ENCODE measurements around the gene GADD45GIP1. TPM values are rescaled to one million over a fixed set of nuclear protein-coding genes. Genes with fewer than 3 reads are reported as not detected.
A peak's percentile ranks its signal among the peaks of the same experiment; 100 is the strongest.
"Not testable (repeated sequence)": the region's sequence is repeated elsewhere in the genome, so short reads cannot be mapped to it uniquely, and the experiment has no call there.

Gene GADD45GIP1
- total and polyA plus RNA-seq, 4 donors, result 15.3 to 40.6 (median 23.3) TPM

GRCh38 chr19:12933287-12934072 lies 23.5 kb downstream of the GADD45GIP1 start, which contains the start of gene FARSA:
TSS of gene FARSA (minus strand) at chr19:12933711. CDS start at chr19:12933696, 15 bp downstream.
- Histone ChIP-seq H3K4me3 (ENCODE audit: low read length in 2 of 2) (peak within 1 kb of the TSS; percentile 14 to 80), H3K36me3 (ENCODE audit: control insufficient read depth in 1 of 2, insufficient read depth in 2 of 2, low read length in 1 of 2) (no peaks in the 10 kb centered on the region), H3K4me1 (ENCODE audit: control insufficient read depth in 1 of 2, insufficient read depth in 2 of 2, low read length in 2 of 2) (no peaks in the 10 kb centered on the region), H3K9me3 (ENCODE audit: control insufficient read depth, low read length) (no peaks in the 10 kb centered on the region), H3K27ac (ENCODE audit: low read depth in 1 of 2, low read length in 2 of 2) (peak within 1 kb of the TSS in 1 of 2 donors; percentile 1), H3K27me3 (ENCODE audit: control insufficient read depth in 1 of 2, insufficient read depth in 2 of 2, low read length in 1 of 2) (no peaks in the 10 kb centered on the region)
- intact Hi-C loops (cut with DNase I), result no loop called here
- whole genome bisulfite sequencing, 2 donors, result 3 to 4% methylated on average over 43 to 51 of the region's 51 CpGs
- ATAC-seq (ENCODE audit: low FRiP score) (peak; percentile 85), DNase-seq (peak; percentile 95 to 96)

- 33% methylated on average over 16 of the region's 16 CpGs for WGBS, 2 donors
- ATAC-seq (ENCODE audit: low FRiP score) (no peak), DNase-seq (no peak)
- H3K36me3 ChIP-seq (ENCODE audit: control insufficient read depth in 1 of 2, insufficient read depth in 2 of 2, low read length in 1 of 2), result peaks cover 2 to 3% of the 10 kb centered on the region in 2 donors
- H3K4me1 ChIP-seq (ENCODE audit: control insufficient read depth in 1 of 2, insufficient read depth in 2 of 2, low read length in 2 of 2), result no peaks in the 10 kb centered on the region
- no peaks in the 10 kb centered on the region for H3K27me3 ChIP-seq (ENCODE audit: control insufficient read depth in 1 of 2, insufficient read depth in 2 of 2, low read length in 1 of 2)
- peak overlapping the region; percentile 14 to 80 for H3K4me3 ChIP-seq (ENCODE audit: low read length in 2 of 2)
- no peaks in the 10 kb centered on the region for H3K9me3 ChIP-seq (ENCODE audit: control insufficient read depth, low read length)
- intact Hi-C loops (cut with DNase I), result no loop called here
- no peak overlapping the region for H3K27ac ChIP-seq (ENCODE audit: low read depth in 1 of 2, low read length in 2 of 2)
Measured at GRCh38 chr19:12932392-12933286, 24.4 kb downstream of the GADD45GIP1 start.

GRCh38 chr19:12930002-12930645 lies 26.9 kb downstream of the GADD45GIP1 start:
- Histone ChIP-seq H3K4me3 (ENCODE audit: low read length in 2 of 2) (no peak overlapping the region), H3K27ac (ENCODE audit: low read depth in 1 of 2, low read length in 2 of 2) (no peak overlapping the region), H3K27me3 (ENCODE audit: control insufficient read depth in 1 of 2, insufficient read depth in 2 of 2, low read length in 1 of 2) (no peaks in the 10 kb centered on the region), H3K4me1 (ENCODE audit: control insufficient read depth in 1 of 2, insufficient read depth in 2 of 2, low read length in 2 of 2) (no peaks in the 10 kb centered on the region), H3K9me3 (ENCODE audit: control insufficient read depth, low read length) (no peaks in the 10 kb centered on the region), H3K36me3 (ENCODE audit: control insufficient read depth in 1 of 2, insufficient read depth in 2 of 2, low read length in 1 of 2) (peaks cover 4 to 7% of the 10 kb centered on the region in 2 donors)
- 91 to 92% methylated on average over 19 of the region's 19 CpGs for WGBS, 2 donors
- DNase-seq (no peak), ATAC-seq (ENCODE audit: low FRiP score) (no peak)
- intact Hi-C loops (cut with DNase I), result no loop called here

- H3K4me1 ChIP-seq (ENCODE audit: control insufficient read depth in 1 of 2, insufficient read depth in 2 of 2, low read length in 2 of 2), result no peaks in the 10 kb centered on the region
- H3K4me3 ChIP-seq (ENCODE audit: low read length in 2 of 2), result no peak overlapping the region
- intact Hi-C loops (cut with DNase I), result no loop called here
- whole genome bisulfite sequencing, 2 donors, result 96% methylated on average over 29 of the region's 29 CpGs
- H3K36me3 ChIP-seq (ENCODE audit: control insufficient read depth in 1 of 2, insufficient read depth in 2 of 2, low read length in 1 of 2), result peaks cover 6 to 13% of the 10 kb centered on the region in 2 donors
- DNase-seq (no peak), ATAC-seq (ENCODE audit: low FRiP score) (peak; percentile 6)
- H3K27ac ChIP-seq (ENCODE audit: low read depth in 1 of 2, low read length in 2 of 2), result no peak overlapping the region
- H3K9me3 ChIP-seq (ENCODE audit: control insufficient read depth, low read length), result no peaks in the 10 kb centered on the region
- no peaks in the 10 kb centered on the region for H3K27me3 ChIP-seq (ENCODE audit: control insufficient read depth in 1 of 2, insufficient read depth in 2 of 2, low read length in 1 of 2)
Measured at GRCh38 chr19:12924621-12925310, 32.3 kb downstream of the GADD45GIP1 start.

- Histone ChIP-seq H3K9me3 (ENCODE audit: control insufficient read depth, low read length) (no peaks in the 10 kb centered on the region), H3K4me1 (ENCODE audit: control insufficient read depth in 1 of 2, insufficient read depth in 2 of 2, low read length in 2 of 2) (no peaks in the 10 kb centered on the region), H3K27ac (ENCODE audit: low read depth in 1 of 2, low read length in 2 of 2) (no peak overlapping the region), H3K27me3 (ENCODE audit: control insufficient read depth in 1 of 2, insufficient read depth in 2 of 2, low read length in 1 of 2) (no peaks in the 10 kb centered on the region), H3K36me3 (ENCODE audit: control insufficient read depth in 1 of 2, insufficient read depth in 2 of 2, low read length in 1 of 2) (peaks cover 4 to 9% of the 10 kb centered on the region in 2 donors), H3K4me3 (ENCODE audit: low read length in 2 of 2) (no peak overlapping the region)
- intact Hi-C loops (cut with DNase I), result no loop called here
- ATAC-seq (ENCODE audit: low FRiP score) (no peak), DNase-seq (no peak)
- 96 to 97% methylated on average over 4 of the region's 4 CpGs for WGBS, 2 donors
Measured at GRCh38 chr19:12922959-12923358, 34.1 kb downstream of the GADD45GIP1 start.

GRCh38 chr19:12921047-12921446 lies 36.0 kb downstream of the GADD45GIP1 start:
- no peak for ATAC-seq (ENCODE audit: low FRiP score)
- intact Hi-C loops (cut with DNase I), result no loop called here

GRCh38 chr19:12918253-12918652 lies 38.8 kb downstream of the GADD45GIP1 start:
- 91 to 93% methylated on average over 14 of the region's 14 CpGs for WGBS, 2 donors
- DNase-seq, result no peak
- no peaks in the 10 kb centered on the region for H3K27me3 ChIP-seq (ENCODE audit: control insufficient read depth in 1 of 2, insufficient read depth in 2 of 2, low read length in 1 of 2)
- H3K4me1 ChIP-seq (ENCODE audit: control insufficient read depth in 1 of 2, insufficient read depth in 2 of 2, low read length in 2 of 2), result no peaks in the 10 kb centered on the region
- H3K4me3 ChIP-seq (ENCODE audit: low read length in 2 of 2), result no peak overlapping the region
- intact Hi-C loops (cut with DNase I), result no loop called here
- no peaks in the 10 kb centered on the region for H3K9me3 ChIP-seq (ENCODE audit: control insufficient read depth, low read length)
- ATAC-seq (ENCODE audit: low FRiP score), result no peak
- H3K27ac ChIP-seq (ENCODE audit: low read depth in 1 of 2, low read length in 2 of 2), result no peak overlapping the region
- H3K36me3 ChIP-seq (ENCODE audit: control insufficient read depth in 1 of 2, insufficient read depth in 2 of 2, low read length in 1 of 2), result peaks cover 0 to 5% of the 10 kb centered on the region in 2 donors

More at GRCh38 chr19:12921047-12921446, 36.0 kb downstream of the GADD45GIP1 start:
- Histone ChIP-seq H3K36me3 (ENCODE audit: control insufficient read depth in 1 of 2, insufficient read depth in 2 of 2, low read length in 1 of 2) (peaks cover 2 to 5% of the 10 kb centered on the region in 2 donors), H3K9me3 (ENCODE audit: control insufficient read depth, low read length) (no peaks in the 10 kb centered on the region), H3K27ac (ENCODE audit: low read depth in 1 of 2, low read length in 2 of 2) (no peak overlapping the region), H3K4me1 (ENCODE audit: control insufficient read depth in 1 of 2, insufficient read depth in 2 of 2, low read length in 2 of 2) (no peaks in the 10 kb centered on the region), H3K4me3 (ENCODE audit: low read length in 2 of 2) (no peak overlapping the region), H3K27me3 (ENCODE audit: control insufficient read depth in 1 of 2, insufficient read depth in 2 of 2, low read length in 1 of 2) (no peaks in the 10 kb centered on the region)
- 47 to 54% methylated on average over 3 of the region's 3 CpGs for WGBS, 2 donors
- DNase-seq, result no peak

- H3K4me1 ChIP-seq (ENCODE audit: control insufficient read depth in 1 of 2, insufficient read depth in 2 of 2, low read length in 2 of 2); H3K27ac ChIP-seq (ENCODE audit: low read depth in 1 of 2, low read length in 2 of 2); H3K4me3 ChIP-seq (ENCODE audit: low read length in 2 of 2); intact Hi-C loops (cut with DNase I); DNase-seq; H3K27me3 ChIP-seq (ENCODE audit: control insufficient read depth in 1 of 2, insufficient read depth in 2 of 2, low read length in 1 of 2); H3K36me3 ChIP-seq (ENCODE audit: control insufficient read depth in 1 of 2, insufficient read depth in 2 of 2, low read length in 1 of 2); ATAC-seq (ENCODE audit: low FRiP score); H3K9me3 ChIP-seq (ENCODE audit: control insufficient read depth, low read length): not testable (repeated sequence)
- 69 to 80% methylated on average over 4 of the region's 4 CpGs for WGBS, 2 donors
Measured at GRCh38 chr19:12915860-12916259, 41.2 kb downstream of the GADD45GIP1 start.
